ENCODE data around the gene FNDC11.
A peak's percentile ranks its signal among the peaks of the same experiment; 100 is the strongest.
"Not testable (repeated sequence)": the region's sequence is repeated elsewhere in the genome, so short reads cannot be mapped to it uniquely, and the experiment has no call there.

FNDC11 gene

GRCh38 chr20:63508072-63508768 is 45.7 kb upstream of the FNDC11 start:
- Histone ChIP-seq H3K4me3 (ENCODE audit: severe bottlenecking) (no peak overlapping the region), H3K36me3 (ENCODE audit: low read depth) (no peaks in the 10 kb centered on the region), H3K4me1 (ENCODE audit: insufficient read depth, poor library complexity, severe bottlenecking) (no peaks in the 10 kb centered on the region), H3K27ac (ENCODE audit: poor library complexity, severe bottlenecking) (no peak overlapping the region), H3K9me3 (ENCODE audit: severe bottlenecking) (no peaks in the 10 kb centered on the region), H3K27me3 (ENCODE audit: insufficient read depth, poor library complexity, severe bottlenecking) (peaks cover 9% of the 10 kb centered on the region)
- ATAC-seq (ENCODE audit: low read depth) (no peak), DNase-seq (ENCODE audit: low spot score) (no peak)
- TF ChIP-seq, protein P1, sequence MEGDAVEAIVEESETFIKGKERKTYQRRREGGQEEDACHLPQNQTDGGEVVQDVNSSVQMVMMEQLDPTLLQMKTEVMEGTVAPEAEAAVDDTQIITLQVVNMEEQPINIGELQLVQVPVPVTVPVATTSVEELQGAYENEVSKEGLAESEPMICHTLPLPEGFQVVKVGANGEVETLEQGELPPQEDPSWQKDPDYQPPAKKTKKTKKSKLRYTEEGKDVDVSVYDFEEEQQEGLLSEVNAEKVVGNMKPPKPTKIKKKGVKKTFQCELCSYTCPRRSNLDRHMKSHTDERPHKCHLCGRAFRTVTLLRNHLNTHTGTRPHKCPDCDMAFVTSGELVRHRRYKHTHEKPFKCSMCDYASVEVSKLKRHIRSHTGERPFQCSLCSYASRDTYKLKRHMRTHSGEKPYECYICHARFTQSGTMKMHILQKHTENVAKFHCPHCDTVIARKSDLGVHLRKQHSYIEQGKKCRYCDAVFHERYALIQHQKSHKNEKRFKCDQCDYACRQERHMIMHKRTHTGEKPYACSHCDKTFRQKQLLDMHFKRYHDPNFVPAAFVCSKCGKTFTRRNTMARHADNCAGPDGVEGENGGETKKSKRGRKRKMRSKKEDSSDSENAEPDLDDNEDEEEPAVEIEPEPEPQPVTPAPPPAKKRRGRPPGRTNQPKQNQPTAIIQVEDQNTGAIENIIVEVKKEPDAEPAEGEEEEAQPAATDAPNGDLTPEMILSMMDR (IDR thresholded peaks at IDR 0.05; ENCODE audit: poor library complexity, severe bottlenecking), result no peak

DNA sequence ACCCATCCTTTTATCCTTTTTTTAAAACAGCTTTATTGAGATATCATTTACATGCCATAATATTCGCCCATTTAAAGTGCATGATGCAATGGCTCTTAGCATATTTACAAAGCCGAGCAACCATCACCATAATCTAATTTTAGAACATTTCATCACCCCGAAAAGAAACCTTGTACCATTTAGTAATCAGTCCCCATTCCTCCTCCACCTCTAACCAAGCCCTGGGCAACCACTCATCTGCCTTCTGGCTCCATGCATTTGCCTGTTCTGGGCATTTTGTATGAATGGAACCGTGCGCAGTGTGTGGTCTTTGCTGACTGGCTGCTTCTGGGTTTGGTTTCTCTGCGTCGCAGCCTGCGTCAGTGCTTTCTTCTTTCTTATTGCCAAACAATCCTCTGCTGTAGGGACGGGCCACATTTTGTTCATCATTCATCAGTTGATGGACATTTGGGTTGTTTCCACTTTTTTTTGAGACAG is 44.8 kb upstream of the FNDC11 start:
- ATAC-seq (ENCODE audit: low read depth), result no peak
- no peaks in the 10 kb centered on the region for H3K4me1 ChIP-seq (ENCODE audit: insufficient read depth, poor library complexity, severe bottlenecking)
- no peak overlapping the region for H3K27ac ChIP-seq (ENCODE audit: poor library complexity, severe bottlenecking)
- no peak overlapping the region for H3K4me3 ChIP-seq (ENCODE audit: severe bottlenecking)
- TF ChIP-seq, protein P1 (IDR thresholded peaks at IDR 0.05; ENCODE audit: poor library complexity, severe bottlenecking), result no peak
- peaks cover 9% of the 10 kb centered on the region for H3K27me3 ChIP-seq (ENCODE audit: insufficient read depth, poor library complexity, severe bottlenecking)
- no peak for DNase-seq (ENCODE audit: low spot score)
- no peaks in the 10 kb centered on the region for H3K9me3 ChIP-seq (ENCODE audit: severe bottlenecking)
- H3K36me3 ChIP-seq (ENCODE audit: low read depth), result no peaks in the 10 kb centered on the region

- DNase-seq (ENCODE audit: low spot score) (no peak), ATAC-seq (ENCODE audit: low read depth) (no peak)
- H3K27ac ChIP-seq (ENCODE audit: poor library complexity, severe bottlenecking), result no peak overlapping the region
- H3K4me3 ChIP-seq (ENCODE audit: severe bottlenecking), result no peak overlapping the region
- H3K36me3 ChIP-seq (ENCODE audit: low read depth), result no peaks in the 10 kb centered on the region
- H3K27me3 ChIP-seq (ENCODE audit: insufficient read depth, poor library complexity, severe bottlenecking), result peaks cover 9% of the 10 kb centered on the region
- TF ChIP-seq, protein P1 (IDR thresholded peaks at IDR 0.05; ENCODE audit: poor library complexity, severe bottlenecking), result no peak
- no peaks in the 10 kb centered on the region for H3K4me1 ChIP-seq (ENCODE audit: insufficient read depth, poor library complexity, severe bottlenecking)
- no peaks in the 10 kb centered on the region for H3K9me3 ChIP-seq (ENCODE audit: severe bottlenecking)
Observed at GRCh38 chr20:63513207-63513606, 40.8 kb upstream of the FNDC11 start.

DNA sequence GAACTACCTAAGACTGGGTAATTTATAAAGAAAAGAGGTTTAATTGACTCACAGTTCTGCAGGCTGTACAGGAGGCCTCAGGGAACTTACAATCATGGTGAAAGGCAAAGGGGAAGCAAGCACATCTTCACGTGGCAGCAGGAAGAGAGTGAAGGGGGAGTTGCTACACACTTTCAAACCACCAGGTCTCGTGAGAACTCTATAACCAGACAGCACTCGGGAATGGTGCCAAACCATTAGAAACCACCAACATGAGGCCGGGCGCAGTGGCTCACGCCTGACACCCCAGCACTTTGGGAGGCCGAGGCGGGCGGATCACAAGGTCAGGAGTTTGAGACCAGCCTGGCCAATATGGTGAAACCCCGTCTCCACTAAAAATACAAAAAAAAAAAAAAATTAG is 39.4 kb upstream of the FNDC11 start:
- not testable (repeated sequence) for H3K4me1 ChIP-seq (ENCODE audit: insufficient read depth, poor library complexity, severe bottlenecking); ATAC-seq (ENCODE audit: low read depth); H3K27ac ChIP-seq (ENCODE audit: poor library complexity, severe bottlenecking); H3K4me3 ChIP-seq (ENCODE audit: severe bottlenecking); DNase-seq (ENCODE audit: low spot score); H3K36me3 ChIP-seq (ENCODE audit: low read depth); H3K27me3 ChIP-seq (ENCODE audit: insufficient read depth, poor library complexity, severe bottlenecking); H3K9me3 ChIP-seq (ENCODE audit: severe bottlenecking)

- H3K27me3 ChIP-seq (ENCODE audit: insufficient read depth, poor library complexity, severe bottlenecking), result peaks cover 4% of the 10 kb centered on the region
- H3K9me3 ChIP-seq (ENCODE audit: severe bottlenecking), result no peaks in the 10 kb centered on the region
- H3K27ac ChIP-seq (ENCODE audit: poor library complexity, severe bottlenecking), result no peak overlapping the region
- peak; percentile 87 for DNase-seq (ENCODE audit: low spot score)
- peaks cover 15% of the 10 kb centered on the region for H3K36me3 ChIP-seq (ENCODE audit: low read depth)
- peaks cover 5% of the 10 kb centered on the region for H3K4me1 ChIP-seq (ENCODE audit: insufficient read depth, poor library complexity, severe bottlenecking)
- ATAC-seq (ENCODE audit: low read depth), result no peak
- TF ChIP-seq, protein P1 (IDR thresholded peaks at IDR 0.05; ENCODE audit: poor library complexity, severe bottlenecking), result no peak
- H3K4me3 ChIP-seq (ENCODE audit: severe bottlenecking), result no peak overlapping the region
Observed at GRCh38 chr20:63517376-63518309, 36.3 kb upstream of the FNDC11 start.
